ENCODE data around the gene GLYATL1.

DNA sequence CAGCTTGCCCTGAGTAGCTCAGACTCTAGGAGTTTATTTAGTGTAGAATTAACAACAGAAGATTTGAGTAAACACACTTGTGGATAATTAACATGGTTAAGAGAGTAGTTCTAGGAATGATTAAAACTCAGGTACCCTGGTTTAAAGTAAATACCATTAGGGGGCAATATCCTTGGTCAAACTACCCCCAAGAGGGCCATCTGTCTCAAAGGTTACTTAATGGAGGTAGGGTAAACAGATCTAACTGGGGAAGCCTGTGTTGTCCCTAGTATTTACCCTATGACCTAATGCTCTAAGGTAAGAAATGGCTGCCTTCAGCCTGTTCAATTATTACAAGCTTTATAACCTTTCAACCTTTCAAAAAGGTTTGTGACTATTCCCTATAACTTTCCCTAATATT lies 10.6 kb upstream of the GLYATL1 start:
- TF ChIP-seq, protein P1, sequence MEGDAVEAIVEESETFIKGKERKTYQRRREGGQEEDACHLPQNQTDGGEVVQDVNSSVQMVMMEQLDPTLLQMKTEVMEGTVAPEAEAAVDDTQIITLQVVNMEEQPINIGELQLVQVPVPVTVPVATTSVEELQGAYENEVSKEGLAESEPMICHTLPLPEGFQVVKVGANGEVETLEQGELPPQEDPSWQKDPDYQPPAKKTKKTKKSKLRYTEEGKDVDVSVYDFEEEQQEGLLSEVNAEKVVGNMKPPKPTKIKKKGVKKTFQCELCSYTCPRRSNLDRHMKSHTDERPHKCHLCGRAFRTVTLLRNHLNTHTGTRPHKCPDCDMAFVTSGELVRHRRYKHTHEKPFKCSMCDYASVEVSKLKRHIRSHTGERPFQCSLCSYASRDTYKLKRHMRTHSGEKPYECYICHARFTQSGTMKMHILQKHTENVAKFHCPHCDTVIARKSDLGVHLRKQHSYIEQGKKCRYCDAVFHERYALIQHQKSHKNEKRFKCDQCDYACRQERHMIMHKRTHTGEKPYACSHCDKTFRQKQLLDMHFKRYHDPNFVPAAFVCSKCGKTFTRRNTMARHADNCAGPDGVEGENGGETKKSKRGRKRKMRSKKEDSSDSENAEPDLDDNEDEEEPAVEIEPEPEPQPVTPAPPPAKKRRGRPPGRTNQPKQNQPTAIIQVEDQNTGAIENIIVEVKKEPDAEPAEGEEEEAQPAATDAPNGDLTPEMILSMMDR (IDR thresholded peaks at IDR 0.05): no peak
- TF ChIP-seq EP300 (IDR thresholded peaks at IDR 0.05): no peak
- TF ChIP-seq POLR2AphosphoS5 (IDR thresholded peaks at IDR 0.05): no peak
